OCI-LY3 (cell line): ENCODE measurements around the gene UNCX.

Source experiments
- CTCF ChIP-seq: fragments of 200-600, 300-600 bp; sonication (generic); IDR thresholded peaks from 2 replicates; pipeline ENCODE4 v1.5.1; 2014; ENCODE audit warnings: antibody characterized with exemption, low read length, low read depth
- EZH2phosphoT487 ChIP-seq: fragments of 200-600 bp; shearing (Covaris generic); IDR thresholded peaks from 2 replicates; pipeline ENCODE4 v1.6.1; 2018; ENCODE audit warnings: antibody characterized with exemption, mixed run types, low read depth

- no peak for TF ChIP-seq CTCF
- TF ChIP-seq EZH2phosphoT487 = no peak
Observed at GRCh38 chr7:1187127-1187526, 45.5 kb upstream of the UNCX start.
